ENCODE results near the gene GLI3.

DNA sequence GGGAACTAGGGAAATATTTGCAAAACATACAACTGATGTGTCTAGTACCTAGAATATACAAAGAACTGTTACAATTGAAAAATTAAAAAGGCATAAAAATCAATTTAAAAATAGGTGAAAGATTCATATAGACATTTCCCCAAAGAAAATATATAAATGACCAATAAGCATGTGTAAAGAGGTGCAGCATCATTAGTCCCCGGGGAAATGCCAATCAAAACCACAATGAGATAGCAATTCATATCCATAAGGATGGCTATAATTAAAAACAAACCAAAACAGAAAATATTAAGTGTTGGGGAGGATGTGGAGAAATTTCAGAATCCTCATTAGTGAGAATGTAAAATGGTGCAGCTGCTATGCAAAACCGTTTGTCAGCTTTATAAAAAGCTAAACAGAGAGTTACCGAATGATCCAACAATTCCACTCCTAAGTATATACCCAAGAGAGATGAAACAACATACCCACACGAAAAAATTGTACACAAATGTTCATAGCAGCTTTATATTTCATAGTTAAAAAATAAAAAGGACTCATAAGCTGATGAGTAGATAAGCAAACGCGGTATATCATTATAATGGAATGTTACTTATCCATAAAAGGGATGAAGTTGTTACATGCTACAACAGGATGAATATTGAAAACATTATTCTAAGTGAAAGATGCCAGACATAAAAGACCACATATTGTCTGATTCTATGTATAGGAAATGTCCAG lies 324.0 kb downstream of the GLI3 start:
- TF ChIP-seq CTCF (IDR thresholded peaks at IDR 0.05) = no peak
- no peak for TF ChIP-seq POLR2A (IDR thresholded peaks at IDR 0.05)
